Activated naive CD4-positive, alpha-beta T cell treated with anti-CD3 and anti-CD28 coated beads, Interleukin-2, amount 50 U/mL, for 16 hours (primary cell): ENCODE measurements around the gene OST4.

Source experiments
- DNase-seq: peaks from one replicate; pipeline ENCODE4 v3.0.0-alpha.2; 2020

OST4 gene

GRCh38 chr2:27023740-27024139 lies 47.7 kb downstream of the OST4 start:
- DNase-seq: no peak

GRCh38 chr2:27021253-27022049 lies 50.0 kb downstream of the OST4 start:
- DNase-seq: no peak
